HG03575 (cell line): ENCODE data around the gene KLHL29.

ENCODE experiments used
- ATAC-seq: cut with Tn5 transposase; IDR thresholded peaks from one replicate; pipeline ENCODE4 v1.9.1; 2021; ENCODE audit not compliant: unreplicated experiment, insufficient number of reproducible peaks, low FRiP score; ENCODE audit errors: extremely low read depth

Gene KLHL29

GRCh38 chr2:23684395-23685176 is 299.6 kb downstream of the KLHL29 start:
- no peak for ATAC-seq

GRCh38 chr2:23685181-23685580 is 300.2 kb downstream of the KLHL29 start:
- no peak for ATAC-seq

DNA sequence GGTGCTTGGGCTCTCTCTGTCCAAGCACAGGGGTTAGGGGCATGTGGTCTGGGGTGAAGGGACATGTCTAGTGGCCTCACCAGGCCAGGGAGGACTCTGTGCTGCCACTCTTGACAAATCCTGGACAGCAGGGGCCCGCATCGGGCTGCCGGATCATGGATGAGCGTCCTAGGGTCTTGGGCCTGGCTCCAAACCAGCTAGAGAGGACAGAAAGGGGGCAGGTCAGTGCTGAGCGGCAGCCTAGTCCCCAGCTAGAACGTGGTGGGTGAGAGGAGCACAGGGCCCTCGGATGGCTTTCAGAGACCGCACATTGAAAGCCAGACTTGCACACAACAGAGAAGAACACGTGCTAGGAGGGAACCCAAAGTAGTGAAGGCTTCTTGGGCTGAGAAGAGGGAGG is 300.7 kb downstream of the KLHL29 start:
- ATAC-seq: no peak

GRCh38 chr2:23686405-23687029 is 301.5 kb downstream of the KLHL29 start:
- no peak for ATAC-seq

DNA sequence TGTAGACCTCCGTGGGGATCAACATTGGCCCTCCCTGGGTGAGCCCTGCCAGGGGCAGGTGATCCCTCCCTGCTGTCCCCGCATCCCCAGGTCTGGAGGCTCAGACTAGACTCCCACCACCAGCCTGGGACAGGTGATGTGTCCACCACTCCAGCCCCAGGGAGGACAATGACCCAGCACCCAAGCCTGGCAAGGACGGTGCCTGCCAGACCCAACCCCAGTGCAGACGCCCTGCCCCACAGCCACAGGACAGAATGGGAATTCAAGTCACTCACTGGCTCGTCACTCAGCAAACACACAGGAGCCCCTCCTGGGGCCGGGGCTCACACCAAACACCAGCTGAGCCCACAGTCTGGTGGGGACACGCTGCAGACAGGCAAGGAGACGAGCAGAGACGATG is 302.2 kb downstream of the KLHL29 start:
- ATAC-seq: no peak

DNA sequence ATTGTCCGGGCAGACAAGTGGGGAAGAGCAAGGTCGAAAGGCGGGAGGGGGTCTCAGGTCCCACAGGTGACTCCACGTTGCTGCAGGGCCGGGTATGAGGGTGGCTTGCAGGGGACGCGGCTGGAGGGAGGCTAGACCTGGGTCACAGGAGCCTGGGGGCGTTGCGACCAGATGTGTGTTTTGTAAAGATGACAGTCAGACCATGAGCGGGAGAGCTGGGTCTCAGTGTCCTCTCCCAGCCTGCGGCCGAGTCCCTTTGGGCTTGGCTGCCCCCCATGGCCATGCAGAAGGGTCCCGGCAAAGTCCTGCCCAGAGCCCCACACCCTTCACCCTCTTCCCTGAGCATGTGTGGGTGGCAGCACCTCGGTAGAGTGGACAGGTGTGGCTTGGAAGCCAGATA is 302.7 kb downstream of the KLHL29 start:
- no peak for ATAC-seq

- no peak for ATAC-seq
Measured at GRCh38 chr2:23688486-23689130, 303.6 kb downstream of the KLHL29 start.

- no peak for ATAC-seq
Measured at GRCh38 chr2:23689131-23689700, 304.2 kb downstream of the KLHL29 start.

DNA sequence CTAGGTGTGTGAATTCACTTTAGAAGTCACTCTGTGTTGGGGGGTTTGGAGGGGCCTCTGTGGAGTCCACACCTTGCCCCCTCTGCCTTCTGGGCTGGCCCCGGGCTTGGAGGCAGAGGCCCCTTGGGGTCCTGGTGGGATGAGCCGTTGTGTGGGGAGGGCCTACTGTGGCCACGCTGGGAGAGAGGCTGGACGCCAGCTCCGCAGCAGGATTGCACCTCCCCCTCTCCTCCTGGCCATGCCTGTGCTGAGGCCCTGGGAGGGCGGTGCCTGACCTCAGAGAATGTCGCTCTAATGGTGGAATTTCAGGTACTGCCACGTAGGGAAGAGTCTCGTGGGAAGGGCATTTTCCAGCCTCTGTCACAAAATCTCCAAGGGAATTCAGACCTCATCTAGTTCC is 304.9 kb downstream of the KLHL29 start:
- no peak for ATAC-seq

DNA sequence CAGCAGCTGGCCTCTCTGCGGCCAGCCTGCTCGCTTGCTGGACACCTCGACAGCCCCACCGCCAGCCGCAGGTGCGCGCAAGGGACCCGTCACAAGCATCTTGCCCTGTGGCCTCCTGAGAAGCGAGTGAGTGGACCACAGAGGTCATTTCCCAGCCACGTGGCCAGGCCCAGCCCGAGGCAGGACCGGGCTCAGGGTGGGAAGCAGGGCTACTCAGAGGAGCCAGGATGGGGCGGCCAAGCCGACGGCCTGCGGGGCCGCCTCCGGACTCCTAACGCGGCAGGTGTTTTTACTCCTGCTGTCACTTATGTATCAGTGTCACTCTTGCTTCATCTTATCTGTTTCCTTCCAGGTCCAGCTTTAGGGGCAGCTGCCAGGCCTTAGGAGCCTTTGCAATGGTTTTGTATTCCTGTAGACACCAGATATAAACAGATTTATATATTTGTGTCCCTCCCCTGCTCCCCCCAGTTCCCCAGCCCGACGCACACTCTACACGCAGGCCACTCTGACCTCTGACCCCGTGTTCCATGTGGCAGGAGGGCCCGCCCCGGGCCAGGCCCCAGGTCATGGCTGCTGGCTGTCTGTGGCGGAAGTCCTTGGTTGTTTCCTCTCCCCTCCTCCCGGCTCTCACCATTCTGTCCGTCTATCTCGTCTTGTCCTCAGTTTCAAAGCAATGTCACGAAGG is 305.6 kb downstream of the KLHL29 start:
- ATAC-seq: no peak

DNA sequence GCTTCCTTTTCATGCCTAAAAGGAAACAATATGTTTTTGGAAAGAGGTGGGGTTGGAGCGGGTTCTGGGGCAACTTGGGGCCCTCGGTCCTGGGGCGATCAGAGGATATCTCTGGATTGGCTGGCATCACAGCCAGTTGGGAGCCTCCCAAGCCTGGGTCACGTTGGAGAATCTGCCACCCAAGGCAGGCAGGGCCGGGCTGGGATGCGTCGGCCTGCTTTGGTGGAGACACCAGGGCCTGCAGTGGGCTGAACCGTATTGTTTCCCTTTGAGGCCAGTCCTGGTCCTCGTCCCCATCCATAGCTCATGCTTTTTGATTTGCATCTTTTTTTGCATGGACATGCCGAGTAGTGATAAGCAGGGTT is 306.1 kb downstream of the KLHL29 start:
- no peak for ATAC-seq

- no peak for ATAC-seq
Measured at GRCh38 chr2:23691565-23691964, 306.6 kb downstream of the KLHL29 start.

DNA sequence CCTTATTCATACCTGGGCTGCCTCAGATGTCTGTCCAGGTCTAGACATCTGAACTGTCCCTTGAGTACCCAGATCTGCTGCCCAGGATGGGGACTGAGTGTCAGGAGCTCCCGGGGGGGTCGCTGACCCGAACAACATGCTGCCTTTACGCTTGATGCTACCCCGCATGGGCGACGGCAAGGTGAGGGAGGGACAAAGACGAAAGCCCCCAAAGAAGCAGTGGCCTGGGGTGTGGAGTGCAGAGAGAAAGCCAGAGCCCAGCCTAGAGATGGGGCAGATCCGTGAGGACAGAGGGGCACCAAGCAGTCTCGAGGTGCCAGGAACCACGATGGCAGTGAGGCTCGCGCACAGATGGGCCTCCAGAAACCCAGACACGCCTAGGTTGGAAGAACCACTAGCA is 307.3 kb downstream of the KLHL29 start:
- no peak for ATAC-seq

GRCh38 chr2:23692851-23693605 is 308.0 kb downstream of the KLHL29 start:
- no peak for ATAC-seq

- ATAC-seq: no peak
Measured at GRCh38 chr2:23693606-23693951, 308.6 kb downstream of the KLHL29 start.

GRCh38 chr2:23694058-23695045 is 309.4 kb downstream of the KLHL29 start:
- ATAC-seq: no peak

- no peak for ATAC-seq
Measured at GRCh38 chr2:23695214-23695889, 310.4 kb downstream of the KLHL29 start.
